Astrocyte (in vitro differentiated cells and primary cell): ENCODE measurements around the gene SLC43A2.
A peak's percentile ranks its signal among the peaks of the same experiment; 100 is the strongest.

Experiments
- CTCF ChIP-seq: IDR thresholded peaks from 2 replicates; pipeline ENCODE4 v1.5.1; 2011; ENCODE audit warnings: low read depth, mild to moderate bottlenecking, inconsistent platforms, low read length, moderate library complexity; ENCODE audit not compliant: insufficient read depth
- EZH2 ChIP-seq: IDR thresholded peaks from 2 replicates; pipeline ENCODE4 v1.6.1; 2012; ENCODE audit warnings: mild to moderate bottlenecking, low read length, inconsistent platforms; ENCODE audit not compliant: insufficient read depth

GRCh38 chr17:1573932-1574696 is 54.5 kb downstream of the SLC43A2 start:
- TF ChIP-seq CTCF (peak; percentile 68), EZH2 (no peak)
